DND-41 (cell line): ENCODE measurements around the gene SYNE1.
"Not testable (repeated sequence)": the region's sequence is repeated elsewhere in the genome, so short reads cannot be mapped to it uniquely, and the experiment has no call there.

Source experiments
- CTCF ChIP-seq: IDR thresholded peaks from 2 replicates; pipeline ENCODE4 v1.5.1; 2012; ENCODE audit warnings: borderline replicate concordance, low read length, moderate library complexity, mild to moderate bottlenecking; ENCODE audit not compliant: poor library complexity, severe bottlenecking; ENCODE audit errors: extremely low read depth
- EZH2 ChIP-seq: IDR thresholded peaks from 3 replicates; pipeline ENCODE4 v1.6.1; 2012; ENCODE audit warnings: borderline replicate concordance, low read depth, mild to moderate bottlenecking, moderate library complexity, low read length, inconsistent platforms; ENCODE audit not compliant: severe bottlenecking

DNA sequence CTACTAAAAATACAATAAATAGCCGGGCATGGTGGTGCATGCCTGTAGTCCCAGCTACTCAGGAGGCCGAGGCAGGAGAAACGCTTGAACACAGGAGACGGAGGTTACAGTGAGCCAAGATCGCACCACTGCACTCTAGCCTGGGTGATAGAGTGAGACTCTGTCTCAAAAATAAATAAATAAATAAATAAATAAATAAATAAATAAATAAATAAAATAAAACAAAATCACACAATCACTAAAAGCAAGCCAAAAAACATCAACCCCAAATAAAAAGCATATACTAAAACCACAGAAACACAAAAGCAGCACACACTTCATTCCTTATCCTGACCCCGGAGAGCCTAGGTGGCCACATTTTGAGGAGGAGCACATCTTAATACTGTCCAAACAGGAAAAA lies 498.8 kb downstream of the SYNE1 start:
- not testable (repeated sequence) for TF ChIP-seq EZH2, CTCF
